Transverse colon (tissue), 4 donors: ENCODE measurements around the gene EXTL1. TPM values are rescaled to one million over a fixed set of nuclear protein-coding genes. Genes with fewer than 3 reads are reported as not detected.

Source experiments
- DNase-seq: peaks from one replicate; pipeline ENCODE4 v3.0.0-alpha.2; 2019
- H3K27ac ChIP-seq, 4 donors: fragments of 200-600 bp; sonication (generic); 2 replicates each; pipeline ENCODE4 v1.5.1; 2016 to 2018; ENCODE audit warnings: inconsistent platforms in 4 of 4
- H3K27me3 ChIP-seq: fragments of 200-600 bp; sonication (generic); 2 replicates; pipeline ENCODE4 v1.5.1; 2017; ENCODE audit warnings: inconsistent platforms
- H3K36me3 ChIP-seq, 4 donors: fragments of 200-600 bp; sonication (generic); 2 replicates each; pipeline ENCODE4 v1.5.1; 2017 to 2019; ENCODE audit warnings: inconsistent platforms in 4 of 4
- H3K4me1 ChIP-seq, 4 donors: fragments of 200-600 bp; sonication (generic); 2 replicates each; pipeline ENCODE4 v1.5.1; 2017 to 2020; ENCODE audit warnings: inconsistent platforms in 4 of 4
- H3K4me3 ChIP-seq, 4 donors: fragments of 200-600 bp; sonication (generic); 1 replicate in 1 of 4; 2 replicates in 3 of 4; pipeline versions ENCODE4 v1.5.1 to v1.6.1; 2017 to 2019; ENCODE audit warnings: inconsistent platforms in 4 of 4
- H3K9me3 ChIP-seq, 2 donors: fragments of 200-600 bp; sonication (generic); 2 replicates each; pipeline ENCODE4 v1.5.1; 2017 to 2019; ENCODE audit warnings: inconsistent platforms in 2 of 2
- EP300 ChIP-seq: sonication (generic); formaldehyde crosslinking; IDR thresholded peaks from one replicate; pipeline ENCODE4 v1.6.1; 2017; ENCODE audit warnings: antibody characterized with exemption, low read depth
- POLR2A ChIP-seq: fragments of 450-650 bp; IDR thresholded peaks from one replicate; pipeline ENCODE4 v1.6.1; 2016; ENCODE audit warnings: antibody characterized with exemption, mild to moderate bottlenecking, moderate library complexity
- POLR2AphosphoS5 ChIP-seq, 3 donors: sonication (generic); formaldehyde crosslinking; IDR thresholded peaks; one replicate each; pipeline ENCODE4 v1.6.1; 2016; ENCODE audit warnings: antibody characterized with exemption in 3 of 3
- WGBS, 2 donors: methylation state at CpG; one replicate each; pipeline ENCODE4 v1.1.5; 2018; ENCODE audit warnings: low coverage in 1 of 2; 5-methylcytosine and 5-hydroxymethylcytosine counted together
- in situ Hi-C, 4 donors: fragments of 200-750 bp; cut with MboI; loops; one replicate each; pipeline versions ENCODE4 v1.15.0 to v1.15.1; 2017; ENCODE audit warnings: low sequenced_read_pairs in 3 of 4, low pct_ligation_motif_present in 1 of 4, low pct_unique_long_range_greater_than_20kb in 1 of 4
- intact Hi-C: fragments of 100-400 bp; cut with DNase I; formaldehyde crosslinking; loops from one replicate; pipeline ENCODE4 v1.15.1; 2023; ENCODE audit warnings: low total_unique reads
- total RNA-seq, 4 donors: library from RNA; depleted of rRNA; stranded (reverse); fragments of >200 nt; gene quantifications; one replicate each; pipeline ENCODE4 v1.1.0, GENCODE V29; 2016
- TF ChIP-seq, protein P1 (sequence below), 5 experiments: fragments of 200-600 bp in 3 of 5; fragments of 450-650 bp in 2 of 5; sonication (generic) in 3 of 5; IDR thresholded peaks; 1 replicate in 2 of 5; 2 replicates in 3 of 5; pipeline ENCODE4 v1.5.1; 2016 to 2017; ENCODE audit warnings: antibody characterized with exemption in 5 of 5, inconsistent platforms in 3 of 5, mild to moderate bottlenecking in 2 of 5, moderate library complexity in 1 of 5

The EXTL1 gene
- total RNA-seq, 4 donors from 2014 or later = 0.16 to 0.41 TPM; not detected in 2

GRCh38 chr1:26006710-26007109 lies 14.9 kb upstream of the EXTL1 start:
- in situ Hi-C loops (loop anchor here in 1 of 4 donors (10.0 kb wide), 1 partner anchor 112 kb away; no protein-coding TSS in a partner anchor), intact Hi-C loops (no loop called here)
- H3K9me3 ChIP-seq = no peaks in the 10 kb centered on the region
- H3K4me1 ChIP-seq = no peaks in the 10 kb centered on the region
- TF ChIP-seq, protein P1, sequence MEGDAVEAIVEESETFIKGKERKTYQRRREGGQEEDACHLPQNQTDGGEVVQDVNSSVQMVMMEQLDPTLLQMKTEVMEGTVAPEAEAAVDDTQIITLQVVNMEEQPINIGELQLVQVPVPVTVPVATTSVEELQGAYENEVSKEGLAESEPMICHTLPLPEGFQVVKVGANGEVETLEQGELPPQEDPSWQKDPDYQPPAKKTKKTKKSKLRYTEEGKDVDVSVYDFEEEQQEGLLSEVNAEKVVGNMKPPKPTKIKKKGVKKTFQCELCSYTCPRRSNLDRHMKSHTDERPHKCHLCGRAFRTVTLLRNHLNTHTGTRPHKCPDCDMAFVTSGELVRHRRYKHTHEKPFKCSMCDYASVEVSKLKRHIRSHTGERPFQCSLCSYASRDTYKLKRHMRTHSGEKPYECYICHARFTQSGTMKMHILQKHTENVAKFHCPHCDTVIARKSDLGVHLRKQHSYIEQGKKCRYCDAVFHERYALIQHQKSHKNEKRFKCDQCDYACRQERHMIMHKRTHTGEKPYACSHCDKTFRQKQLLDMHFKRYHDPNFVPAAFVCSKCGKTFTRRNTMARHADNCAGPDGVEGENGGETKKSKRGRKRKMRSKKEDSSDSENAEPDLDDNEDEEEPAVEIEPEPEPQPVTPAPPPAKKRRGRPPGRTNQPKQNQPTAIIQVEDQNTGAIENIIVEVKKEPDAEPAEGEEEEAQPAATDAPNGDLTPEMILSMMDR (IDR thresholded peaks at IDR 0.05) = no peak
- TF ChIP-seq EP300 = no peak
- no peak for TF ChIP-seq POLR2A
- no peak for TF ChIP-seq POLR2AphosphoS5 (IDR thresholded peaks at IDR 0.05)
- H3K4me3 ChIP-seq = no peak overlapping the region
- H3K27ac ChIP-seq = no peak overlapping the region
- no peaks in the 10 kb centered on the region for H3K36me3 ChIP-seq
- no peak for DNase-seq
- no peaks in the 10 kb centered on the region for H3K27me3 ChIP-seq
- 87 to 91% methylated on average over 10 to 16 of the region's 16 CpGs for WGBS, 2 donors

DNA sequence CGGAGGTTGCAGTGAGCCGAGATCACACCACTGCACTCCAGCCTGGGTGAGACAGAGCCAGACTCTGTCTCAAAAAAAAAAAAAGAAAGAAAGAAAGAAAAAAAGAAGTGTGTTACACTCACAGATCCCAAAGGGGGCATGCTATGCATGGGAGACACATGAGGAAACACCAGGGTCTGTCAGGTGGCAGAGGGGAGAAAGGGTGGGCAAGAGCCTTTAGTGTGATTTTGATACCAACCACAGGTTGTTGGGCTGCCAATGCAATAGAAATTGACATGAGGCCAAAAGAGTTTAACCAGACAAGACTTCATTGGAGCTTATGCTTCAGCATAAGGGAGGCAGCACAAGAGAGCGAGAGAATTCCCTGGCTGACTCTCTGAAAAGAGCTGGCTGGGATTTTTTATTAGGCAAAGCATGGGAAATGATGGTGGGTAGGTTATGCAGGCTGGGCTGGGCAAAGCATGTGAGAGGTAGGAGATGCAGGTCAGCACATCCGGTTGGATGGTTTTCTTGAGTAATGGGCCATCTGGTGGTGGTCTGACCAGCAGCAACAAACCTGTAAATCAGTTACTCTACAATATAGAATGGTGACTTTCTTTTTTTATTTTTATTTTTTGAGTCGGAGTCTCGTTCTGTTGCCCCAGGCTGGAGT lies 11.7 kb upstream of the EXTL1 start:
- H3K27me3 ChIP-seq = no peaks in the 10 kb centered on the region
- no peaks in the 10 kb centered on the region for H3K36me3 ChIP-seq
- H3K4me3 ChIP-seq = no peak overlapping the region
- no peak for DNase-seq
- TF ChIP-seq POLR2AphosphoS5 (IDR thresholded peaks at IDR 0.05) = no peak
- no peak for TF ChIP-seq POLR2A
- TF ChIP-seq, protein P1 (IDR thresholded peaks at IDR 0.05) = no peak
- no peak for TF ChIP-seq EP300
- no peaks in the 10 kb centered on the region for H3K4me1 ChIP-seq
- 50 to 77% methylated on average over 3 to 6 of the region's 6 CpGs for WGBS, 2 donors
- in situ Hi-C loops (loop anchor here in 1 of 4 donors (10.0 kb wide), 1 partner anchor 115 kb away; no protein-coding TSS in a partner anchor), intact Hi-C loops (no loop called here)
- no peak overlapping the region for H3K27ac ChIP-seq
- H3K9me3 ChIP-seq = no peaks in the 10 kb centered on the region

- no peak for DNase-seq
- no peak overlapping the region for H3K4me3 ChIP-seq
- 67 to 92% methylated on average over 1 to 3 of the region's 3 CpGs for WGBS, 2 donors
- H3K4me1 ChIP-seq = no peaks in the 10 kb centered on the region
- no peak overlapping the region for H3K27ac ChIP-seq
- no peaks in the 10 kb centered on the region for H3K9me3 ChIP-seq
- H3K36me3 ChIP-seq = no peaks in the 10 kb centered on the region
- TF ChIP-seq, protein P1 (IDR thresholded peaks at IDR 0.05) = no peak
- TF ChIP-seq POLR2A (no peak), POLR2AphosphoS5 (IDR thresholded peaks at IDR 0.05) (no peak), EP300 (no peak)
- no peaks in the 10 kb centered on the region for H3K27me3 ChIP-seq
- in situ Hi-C loops = no loop called here
- intact Hi-C loops = no loop called here
These were observed 10.8 kb upstream of the EXTL1 start for GRCh38 chr1:26010825-26011224.

GRCh38 chr1:26012864-26013263 lies 8.7 kb upstream of the EXTL1 start:
- no peak for DNase-seq
- 54 to 68% methylated on average over 3 of the region's 3 CpGs for WGBS, 2 donors
- intact Hi-C loops (no loop called here), in situ Hi-C loops (no loop called here)
- Histone ChIP-seq H3K36me3 (no peaks in the 10 kb centered on the region), H3K27me3 (no peaks in the 10 kb centered on the region), H3K9me3 (no peaks in the 10 kb centered on the region), H3K4me1 (no peaks in the 10 kb centered on the region), H3K27ac (no peak overlapping the region), H3K4me3 (no peak overlapping the region)
- TF ChIP-seq POLR2A (no peak), POLR2AphosphoS5 (IDR thresholded peaks at IDR 0.05) (no peak), EP300 (no peak)
- TF ChIP-seq, protein P1 (IDR thresholded peaks at IDR 0.05) = no peak
